PC-9 (cell line): ENCODE measurements around the gene CXorf66. TPM values are rescaled to one million over a fixed set of nuclear protein-coding genes. Genes with fewer than 3 reads are reported as not detected.
A peak's percentile ranks its signal among the peaks of the same experiment; 100 is the strongest.

Experiments
- BruUV-seq: library from RNA; stranded (reverse); fragments of 400-500 nt; replicated peaks from 2 replicates; lab custom pipeline; 2021; lab: Mats Ljungman, UMichigan
- CTCF ChIA-PET: fragments of 300-600 bp; sonication (Branson Sonifier 250); formaldehyde crosslinking; loops from one replicate; lab custom pipeline; 2022; ENCODE audit warnings: antibody characterized with exemption; lab: Charles Lee
- POLR2A ChIA-PET: fragments of 300-600 bp; sonication (Branson Sonifier 250); formaldehyde crosslinking; loops from one replicate; lab custom pipeline; 2022; ENCODE audit warnings: antibody characterized with exemption; ENCODE audit not compliant: unreplicated experiment; lab: Charles Lee
- DNase-seq, 2 experiments: peaks; one replicate each; pipeline versions ENCODE4 v3.0.0 to v3.0.0-alpha.2; 2015 to 2022; ENCODE audit warnings: mixed read lengths in 1 of 2
- H2AFZ ChIP-seq: fragments of 200-600 bp; sonication (generic); 2 replicates; pipeline ENCODE4 v1.8.1; 2017; ENCODE audit warnings: antibody characterized with exemption
- H3F3A ChIP-seq: fragments of 200-600 bp; sonication (generic); 2 replicates; pipeline ENCODE4 v1.8.1; 2017; ENCODE audit warnings: antibody characterized with exemption, mild to moderate bottlenecking, low read depth; ENCODE audit not compliant: insufficient read depth
- H3K27ac ChIP-seq: fragments of 200-600 bp; sonication (generic); 2 replicates; pipeline ENCODE4 v1.6.1; 2016; ENCODE audit warnings: mixed run types
- H3K27me3 ChIP-seq: fragments of 200-600 bp; sonication (generic); 2 replicates; pipeline ENCODE4 v1.6.1; 2016; ENCODE audit warnings: low read depth, mixed run types; ENCODE audit not compliant: insufficient read depth
- H3K36me3 ChIP-seq: fragments of 200-600 bp; sonication (generic); 2 replicates; pipeline ENCODE4 v1.6.1; 2016; ENCODE audit warnings: low read depth, mixed run types
- H3K4me1 ChIP-seq: fragments of 200-600 bp; sonication (generic); replicated peaks from 2 replicates; pipeline ENCODE4 v1.6.1; 2016; ENCODE audit warnings: mixed run types; ENCODE audit not compliant: insufficient read depth
- H3K4me2 ChIP-seq: fragments of 200-600 bp; sonication (generic); 2 replicates; pipeline ENCODE4 v1.6.1; 2017; ENCODE audit warnings: mixed run types
- H3K4me3 ChIP-seq: fragments of 200-600 bp; sonication (generic); 2 replicates; pipeline ENCODE4 v1.6.1; 2016; ENCODE audit warnings: mixed run types
- H3K79me2 ChIP-seq: fragments of 200-600 bp; sonication (generic); 2 replicates; pipeline ENCODE4 v1.6.1; 2017; ENCODE audit warnings: low read depth, mixed run types
- H3K9me2 ChIP-seq: fragments of 200-600 bp; sonication (generic); 2 replicates; pipeline ENCODE4 v1.8.1; 2017; ENCODE audit warnings: mild to moderate bottlenecking; ENCODE audit not compliant: insufficient read depth
- H3K9me3 ChIP-seq: fragments of 200-600 bp; sonication (generic); 2 replicates; pipeline ENCODE4 v1.8.1; 2016; ENCODE audit warnings: low read depth; ENCODE audit not compliant: insufficient read depth
- H4K20me1 ChIP-seq: fragments of 200-600 bp; sonication (generic); 2 replicates; pipeline ENCODE4 v1.8.1; 2017; ENCODE audit not compliant: insufficient read depth
- EZH2 ChIP-seq: fragments of 200-600 bp; sonication (generic); IDR thresholded peaks from 2 replicates; pipeline ENCODE4 v1.8.0; 2017; ENCODE audit warnings: antibody characterized with exemption, low read depth
- intact Hi-C: fragments of 100-400 bp; cut with micrococcal nuclease; formaldehyde crosslinking; loops from one replicate; pipeline ENCODE4 v1.10.0; 2022; ENCODE audit not compliant: unreplicated experiment
- total RNA-seq: library from RNA; stranded (reverse); gene quantifications from 2 replicates; pipeline ENCODE4 v1.2.3, GENCODE V29; 2021
- TF ChIP-seq, protein P1 (sequence below): fragments of 200-600 bp; sonication (generic); conservative IDR thresholded peaks from 2 replicates; pipeline ENCODE4 v1.6.1; 2017; ENCODE audit warnings: mixed run types, antibody characterized with exemption, mild to moderate bottlenecking, moderate library complexity

CXorf66 gene
- total RNA-seq, 1 experiment from 2014 or later = not detected

DNA sequence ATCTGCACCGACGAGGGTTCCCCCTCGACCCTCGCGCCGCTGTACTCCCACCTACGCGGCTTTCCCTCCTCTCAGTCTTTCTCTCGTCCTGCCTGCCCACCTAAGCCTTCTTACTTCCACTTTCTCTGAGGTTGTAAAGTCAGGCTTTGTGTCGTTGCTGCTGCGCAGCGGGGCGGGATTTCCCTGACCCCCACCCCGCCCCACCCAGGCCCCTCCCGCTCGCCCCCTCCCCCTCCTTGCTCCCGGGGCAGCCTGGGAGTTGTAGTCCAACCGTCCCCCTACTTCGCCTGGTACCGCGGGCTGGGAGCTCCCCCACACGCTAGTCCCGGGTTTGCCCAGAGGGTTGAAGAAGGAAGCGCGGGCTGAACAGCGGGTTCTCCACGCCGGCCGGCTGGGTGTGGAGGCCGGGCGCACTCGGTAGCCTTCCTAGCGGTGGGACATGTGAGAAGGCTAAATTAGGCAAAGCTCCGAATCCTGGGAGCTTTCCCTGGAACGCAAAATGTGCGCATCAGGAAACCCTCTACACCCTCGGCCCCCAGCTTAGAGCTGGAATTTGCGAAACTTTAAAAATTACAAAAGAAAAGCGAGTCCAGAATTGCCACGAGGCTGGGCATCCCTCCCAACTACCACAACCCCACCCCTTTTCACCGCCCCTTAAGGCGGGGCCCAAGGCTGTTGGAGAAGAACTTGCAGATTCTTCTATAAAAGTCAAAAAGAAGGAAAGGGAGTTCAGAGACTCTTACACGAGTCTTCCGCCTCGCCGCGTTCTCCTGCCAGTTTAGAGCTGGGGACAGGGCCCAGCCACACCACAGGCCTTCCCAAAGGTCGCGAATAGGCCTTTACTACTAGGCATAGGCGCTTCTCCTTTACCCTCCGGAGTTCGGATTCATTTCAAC lies 32.2 kb downstream of the CXorf66 start, which contains the start of gene ATP11C:
Gene ATP11C, minus strand, starts transcription at position 153 of the 896 bp plus-strand sequence. CDS start 1,011 bp downstream, outside the sequence.
- H3K27me3 ChIP-seq = no peaks in the 10 kb centered on the region
- H3K4me2 ChIP-seq = peak within 1 kb of the TSS; percentile 88
- H3K9me2 ChIP-seq = no peaks in the 10 kb centered on the region
- TF ChIP-seq EZH2 = no peak
- TF ChIP-seq, protein P1, sequence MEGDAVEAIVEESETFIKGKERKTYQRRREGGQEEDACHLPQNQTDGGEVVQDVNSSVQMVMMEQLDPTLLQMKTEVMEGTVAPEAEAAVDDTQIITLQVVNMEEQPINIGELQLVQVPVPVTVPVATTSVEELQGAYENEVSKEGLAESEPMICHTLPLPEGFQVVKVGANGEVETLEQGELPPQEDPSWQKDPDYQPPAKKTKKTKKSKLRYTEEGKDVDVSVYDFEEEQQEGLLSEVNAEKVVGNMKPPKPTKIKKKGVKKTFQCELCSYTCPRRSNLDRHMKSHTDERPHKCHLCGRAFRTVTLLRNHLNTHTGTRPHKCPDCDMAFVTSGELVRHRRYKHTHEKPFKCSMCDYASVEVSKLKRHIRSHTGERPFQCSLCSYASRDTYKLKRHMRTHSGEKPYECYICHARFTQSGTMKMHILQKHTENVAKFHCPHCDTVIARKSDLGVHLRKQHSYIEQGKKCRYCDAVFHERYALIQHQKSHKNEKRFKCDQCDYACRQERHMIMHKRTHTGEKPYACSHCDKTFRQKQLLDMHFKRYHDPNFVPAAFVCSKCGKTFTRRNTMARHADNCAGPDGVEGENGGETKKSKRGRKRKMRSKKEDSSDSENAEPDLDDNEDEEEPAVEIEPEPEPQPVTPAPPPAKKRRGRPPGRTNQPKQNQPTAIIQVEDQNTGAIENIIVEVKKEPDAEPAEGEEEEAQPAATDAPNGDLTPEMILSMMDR = no peak
- DNase-seq = peak; percentile 71 to 78
- H3K79me2 ChIP-seq = no peaks in the 10 kb centered on the region
- H4K20me1 ChIP-seq = no peaks in the 10 kb centered on the region
- ChIA-PET POLR2A (interaction anchor here (0.6 to 0.9 kb wide), 6 partner anchors 9 to 1477 kb away, joined by 3 to 12 read pairs (median 6); no protein-coding TSS in a partner anchor), CTCF (no interaction called here)
- H3K27ac ChIP-seq = peak within 1 kb of the TSS; percentile 74
- H3F3A ChIP-seq = peaks cover 6% of the 10 kb centered on the region; the same call in 1 of the 2 replicates
- 0 out of 2 replicates have a peak, but pooled peaks cover 6% of the 10 kb centered on the region for H3K4me1 ChIP-seq
- intact Hi-C loops = loop anchor here (2.0 to 10.0 kb wide), 2 partner anchors 118 to 194 kb away; no protein-coding TSS in a partner anchor
- no peaks in the 10 kb centered on the region for H3K9me3 ChIP-seq
- BruUV-seq = no TSS peak
- H3K4me3 ChIP-seq = peak within 1 kb of the TSS; percentile 74
- no peaks in the 10 kb centered on the region for H3K36me3 ChIP-seq
- peak within 1 kb of the TSS; percentile 95 for H2AFZ ChIP-seq

DNA sequence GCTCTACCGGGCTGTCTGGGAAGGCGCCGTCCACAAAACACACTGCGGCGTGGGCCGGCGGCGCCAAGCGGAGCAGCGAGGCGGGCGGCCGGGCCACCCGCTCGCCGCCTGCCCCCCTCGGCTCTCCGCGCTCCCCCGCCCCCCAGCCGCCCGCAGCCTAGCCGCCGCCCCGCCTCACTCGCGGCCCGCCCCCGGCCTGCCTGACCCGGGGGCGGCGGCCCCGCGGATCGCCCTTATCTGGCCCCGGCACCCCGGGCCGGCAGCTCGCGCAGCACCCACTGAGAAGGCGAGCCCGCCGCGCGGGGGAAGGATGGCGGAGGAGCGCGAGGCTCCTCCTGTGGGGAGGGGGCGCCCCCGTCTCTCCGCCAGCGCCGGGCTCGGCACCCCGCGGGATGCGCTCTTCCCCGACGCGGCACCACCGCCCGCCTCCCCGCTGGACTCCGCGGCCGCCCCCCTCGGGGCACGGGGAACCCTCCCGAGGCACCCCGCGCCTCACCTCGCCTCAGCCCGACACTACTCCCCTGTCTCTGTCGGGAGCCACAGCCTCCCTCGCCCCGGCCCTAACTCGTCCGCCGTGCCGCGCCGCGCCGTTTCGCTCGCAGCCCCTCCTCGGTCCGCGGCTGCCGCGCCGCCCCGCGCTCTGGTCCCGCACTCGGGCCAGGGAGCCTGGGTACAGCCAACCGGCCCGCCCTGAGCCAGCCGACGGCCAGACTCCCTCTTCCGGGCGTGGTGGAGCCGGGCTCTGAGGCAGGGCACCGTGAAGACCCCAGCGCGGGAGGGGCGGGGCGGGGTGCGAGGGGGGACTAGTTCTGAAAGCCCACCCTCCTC lies 33.0 kb downstream of the CXorf66 start:
- Histone ChIP-seq H2AFZ (peak overlapping the region; percentile 95), H3K36me3 (no peaks in the 10 kb centered on the region), H3K27ac (0 out of 2 replicates have a peak overlapping the region, but pooled peaks have one; percentile 16), H3K4me2 (peak overlapping the region; percentile 88), H4K20me1 (no peaks in the 10 kb centered on the region), H3F3A (peaks cover 6% of the 10 kb centered on the region; the same call in 1 of the 2 replicates), H3K4me3 (peak overlapping the region; percentile 74), H3K79me2 (no peaks in the 10 kb centered on the region), H3K9me2 (no peaks in the 10 kb centered on the region), H3K4me1 (0 out of 2 replicates have a peak, but pooled peaks cover 6% of the 10 kb centered on the region), H3K27me3 (no peaks in the 10 kb centered on the region), H3K9me3 (no peaks in the 10 kb centered on the region)
- CTCF ChIA-PET = no interaction called here
- no TSS peak for BruUV-seq
- DNase-seq = peak in 1 of 2 experiments; percentile 38
- intact Hi-C loops = loop anchor here (2.0 to 10.0 kb wide), 2 partner anchors 117 to 193 kb away; no protein-coding TSS in a partner anchor
- TF ChIP-seq, protein P1 = no peak
- no peak for TF ChIP-seq EZH2
- POLR2A ChIA-PET = interaction anchor here (0.9 kb wide), 1 partner anchor 10 kb away, joined by 8 read pairs; no protein-coding TSS in a partner anchor

DNA sequence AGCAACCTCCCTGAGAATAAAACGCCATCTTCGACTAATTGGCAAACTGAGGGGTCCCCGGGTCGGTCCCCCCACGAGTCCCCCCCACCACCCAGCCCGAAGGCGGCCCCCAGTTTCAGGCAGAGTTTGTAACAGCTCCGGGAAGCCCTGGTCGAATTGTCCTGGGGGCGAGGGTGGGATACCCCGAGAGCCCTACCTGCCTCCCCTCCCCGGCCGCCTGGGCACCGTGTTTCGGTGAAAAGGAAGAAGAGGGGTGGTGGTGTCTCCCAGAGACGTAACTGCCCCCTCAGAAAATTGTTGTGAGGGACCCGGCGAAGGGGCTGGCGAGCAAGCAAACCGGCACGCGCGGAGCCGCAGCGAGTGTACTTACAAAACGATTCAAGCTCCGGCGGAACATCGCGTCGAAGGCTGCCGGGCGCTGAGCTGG lies 33.7 kb downstream of the CXorf66 start:
- BruUV-seq = no TSS peak
- Histone ChIP-seq H3K36me3 (no peaks in the 10 kb centered on the region), H3K27ac (no peak overlapping the region), H3K9me3 (no peaks in the 10 kb centered on the region), H3K27me3 (no peaks in the 10 kb centered on the region), H3K79me2 (no peaks in the 10 kb centered on the region), H3K4me1 (0 out of 2 replicates have a peak, but pooled peaks cover 6% of the 10 kb centered on the region), H2AFZ (peak overlapping the region; percentile 91), H3K4me3 (peak overlapping the region; percentile 74), H3K9me2 (no peaks in the 10 kb centered on the region), H4K20me1 (no peaks in the 10 kb centered on the region), H3K4me2 (peak overlapping the region; percentile 83), H3F3A (peaks cover 6% of the 10 kb centered on the region; the same call in 1 of the 2 replicates)
- DNase-seq = no peak
- TF ChIP-seq, protein P1 = no peak
- TF ChIP-seq EZH2 = no peak
- CTCF ChIA-PET = no interaction called here
- intact Hi-C loops = loop anchor here (2.0 to 10.0 kb wide), 3 partner anchors 41 to 193 kb away; no protein-coding TSS in a partner anchor
- POLR2A ChIA-PET = no interaction called here
